K562 (cell line): ENCODE results near the gene JUNB. TPM values are rescaled to one million over a fixed set of nuclear protein-coding genes. Genes with fewer than 3 reads are reported as not detected.

Source experiments
- BCOR ChIP-seq: fragments of 450-650 bp; IDR thresholded peaks from 2 replicates; pipeline ENCODE4 v1.6.1; 2016
- CREB3L1 ChIP-seq: fragments of 450-650 bp; IDR thresholded peaks from 2 replicates; pipeline ENCODE4 v1.6.1; 2014; ENCODE audit warnings: low read depth, mild to moderate bottlenecking, moderate library complexity, borderline replicate concordance
- CTBP1 ChIP-seq: fragments of 450-650 bp; IDR thresholded peaks from 2 replicates; pipeline ENCODE4 v1.6.1; 2016; ENCODE audit warnings: borderline replicate concordance
- EP300 ChIP-seq: IDR thresholded peaks from 2 replicates; pipeline ENCODE4 v1.6.1; 2012; ENCODE audit warnings: low read length, improper control_type of control experiment
- GABPB2 ChIP-seq: fragments of 250-450 bp; sonication (Bioruptor Pico); conservative IDR thresholded peaks from 2 replicates; pipeline ENCODE4 v1.5.1; 2021; ENCODE audit warnings: mild to moderate bottlenecking
- GATA2 ChIP-seq: sonication (generic); formaldehyde crosslinking; IDR thresholded peaks from 2 replicates; pipeline ENCODE4 v1.4.0; 2020; ENCODE audit warnings: mild to moderate bottlenecking, missing genetic modification reagents
- GTF2E2 ChIP-seq: fragments of 200-800 bp; sonication (Bioruptor generic); IDR thresholded peaks from 2 replicates; pipeline ENCODE4 v1.6.1; 2016; ENCODE audit warnings: missing genetic modification characterization, missing compliant biosample characterization
- LCOR ChIP-seq: sonication (generic); formaldehyde crosslinking; IDR thresholded peaks from 2 replicates; pipeline ENCODE4 v1.8.0; 2022; ENCODE audit warnings: mild to moderate bottlenecking, missing genetic modification reagents
- MYNN ChIP-seq, 2 experiments: sonication (generic); formaldehyde crosslinking in 1 of 2; IDR thresholded peaks; 2 replicates each; pipeline versions ENCODE4 v1.5.0 to v1.6.1; 2016 to 2020; ENCODE audit warnings: antibody characterized with exemption in 1 of 2, missing genetic modification reagents in 1 of 2
- PHB2 ChIP-seq: fragments of 450-650 bp; IDR thresholded peaks from 2 replicates; pipeline ENCODE4 v1.6.1; 2017; ENCODE audit warnings: low read depth
- PHTF2 ChIP-seq: fragments of 250-450 bp; sonication (Bioruptor Pico); IDR thresholded peaks from 2 replicates; pipeline ENCODE4 v1.5.0; 2021; ENCODE audit warnings: mild to moderate bottlenecking
- POLR2B ChIP-seq: fragments of 450-650 bp; IDR thresholded peaks from 2 replicates; pipeline ENCODE4 v1.6.1; 2018; ENCODE audit warnings: low read depth; ENCODE audit not compliant: partially characterized antibody
- POLR2G ChIP-seq: fragments of 200-400 bp; formaldehyde crosslinking; IDR thresholded peaks from 2 replicates; pipeline ENCODE4 v1.6.1; 2017; ENCODE audit warnings: low read depth, mild to moderate bottlenecking, antibody characterized with exemption, low read length, moderate library complexity
- RAD21 ChIP-seq, 2 experiments: fragments of 250-450 bp in 1 of 2; fragments of 450-650 bp in 1 of 2; sonication (Bioruptor Pico) in 1 of 2; formaldehyde crosslinking in 1 of 2; IDR thresholded peaks in 1 of 2; conservative IDR thresholded peaks in 1 of 2; 2 replicates each; pipeline versions ENCODE4 v1.4.0 to v1.8.0; 2020 to 2022; ENCODE audit warnings: mild to moderate bottlenecking in 2 of 2, moderate library complexity in 1 of 2
- RFX7 ChIP-seq: fragments of 250-450 bp; sonication (Bioruptor Pico); IDR thresholded peaks from 2 replicates; pipeline ENCODE4 v1.5.1; 2021; ENCODE audit warnings: mild to moderate bottlenecking
- SIN3B ChIP-seq: fragments of 450-650 bp; IDR thresholded peaks from 2 replicates; pipeline ENCODE4 v1.6.1; 2017; ENCODE audit warnings: low read depth, mild to moderate bottlenecking, moderate library complexity
- VEZF1 ChIP-seq: fragments of 200-800 bp; sonication (Bioruptor generic); IDR thresholded peaks from 2 replicates; pipeline ENCODE4 v1.6.1; 2017; ENCODE audit warnings: missing genetic modification characterization, missing compliant biosample characterization
- XRCC5 ChIP-seq: fragments of 200-400 bp; formaldehyde crosslinking; IDR thresholded peaks from 2 replicates; pipeline ENCODE4 v1.6.1; 2017; ENCODE audit warnings: low read depth, mild to moderate bottlenecking, low read length
- ZNF316 ChIP-seq: fragments of 450-650 bp; IDR thresholded peaks from 2 replicates; pipeline ENCODE4 v1.6.1; 2016
- ZNF431 ChIP-seq: sonication (generic); formaldehyde crosslinking; IDR thresholded peaks from 2 replicates; pipeline ENCODE4 v1.8.0; 2022; ENCODE audit warnings: mild to moderate bottlenecking, missing genetic modification reagents
- polyA plus RNA-seq, 8 experiments: library from polyadenylated mRNA; depleted of rRNA in 4 of 8; stranded (reverse) in 5 of 8; unstranded in 3 of 8; fragments of >200 nt; fragmentation: Nextera tagmentation in 2 of 8; fragmentation: Illumina TruSeq in 1 of 8; extraction: Ambion mirVana in 2 of 8; extraction: Trizol in 1 of 8; gene quantifications; 2 replicates each; pipeline versions ENCODE4 v1.2.1 to v1.2.3, GENCODE V29; 2011 to 2014; ENCODE audit warnings: inconsistent platforms in 1 of 8, missing spikeins in 1 of 8
- total RNA-seq, 7 experiments: library from RNA; depleted of rRNA in 6 of 7; stranded (reverse); fragments of >200 nt in 6 of 7; fragmentation: Illumina TruSeq in 2 of 7; extraction: Trizol in 2 of 7; gene quantifications; 2 replicates each; pipeline versions ENCODE4 v1.2.1 to v1.2.3, GENCODE V29; 2011 to 2021; ENCODE audit warnings: low replicate concordance in 1 of 7
- TF ChIP-seq, protein P1 (sequence below): fragments of 450-650 bp; conservative IDR thresholded peaks from 2 replicates; pipeline ENCODE4 v1.6.1; 2016; ENCODE audit warnings: missing genetic modification characterization, low read depth, mild to moderate bottlenecking, control low read depth, missing compliant biosample characterization

The JUNB gene
- total and polyA plus RNA-seq, 9 of the 15 experiments (the other 6 are each of a cell fraction or from before 2014, with no cell fraction given): 0.23 to 88.1 (median 13.1) TPM

- TF ChIP-seq, protein P1, sequence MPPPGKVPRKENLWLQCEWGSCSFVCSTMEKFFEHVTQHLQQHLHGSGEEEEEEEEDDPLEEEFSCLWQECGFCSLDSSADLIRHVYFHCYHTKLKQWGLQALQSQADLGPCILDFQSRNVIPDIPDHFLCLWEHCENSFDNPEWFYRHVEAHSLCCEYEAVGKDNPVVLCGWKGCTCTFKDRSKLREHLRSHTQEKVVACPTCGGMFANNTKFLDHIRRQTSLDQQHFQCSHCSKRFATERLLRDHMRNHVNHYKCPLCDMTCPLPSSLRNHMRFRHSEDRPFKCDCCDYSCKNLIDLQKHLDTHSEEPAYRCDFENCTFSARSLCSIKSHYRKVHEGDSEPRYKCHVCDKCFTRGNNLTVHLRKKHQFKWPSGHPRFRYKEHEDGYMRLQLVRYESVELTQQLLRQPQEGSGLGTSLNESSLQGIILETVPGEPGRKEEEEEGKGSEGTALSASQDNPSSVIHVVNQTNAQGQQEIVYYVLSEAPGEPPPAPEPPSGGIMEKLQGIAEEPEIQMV: no peak
- TF ChIP-seq PHTF2 (CRISPR knock-in tag) (no peak), POLR2G (peak; percentile 29), CREB3L1 (0 out of 2 replicates have a peak, but pooled peaks have one; percentile 24), GTF2E2 (tag) (no peak), RFX7 (CRISPR knock-in tag) (no peak), PHB2 (no peak), SIN3B (peak; percentile 16; the same call in 1 of the 2 replicates), ZNF316 (no peak), ZNF431 (CRISPR knock-in tag) (no peak), GATA2 (CRISPR knock-in tag) (no peak), GABPB2 (CRISPR knock-in tag) (no peak), BCOR (peak; percentile 37; the same call in 1 of the 2 replicates), RAD21 (CRISPR knock-in tag; conservative IDR thresholded peaks at IDR 0.05 in 1 of 2, IDR thresholded peaks at IDR 0.05 in 1 of 2) (peak; percentile 95 to 98), VEZF1 (0 out of 2 replicates have a peak, but pooled peaks have one; percentile 47), POLR2B (peak; percentile 18), LCOR (CRISPR knock-in tag) (0 out of 2 replicates have a peak, but pooled peaks have one; percentile 42), CTBP1 (peak; percentile 39; the same call in 1 of the 2 replicates), XRCC5 (peak; percentile 86), EP300 (no peak), MYNN (IDR thresholded peaks at IDR 0.05) (0 out of 2 replicates have a peak, but pooled peaks have one; percentile 33), MYNN (CRISPR knock-in tag; IDR thresholded peaks at IDR 0.05) (no peak)
Observed at GRCh38 chr19:12796146-12797071, 5.1 kb downstream of the JUNB start (continued).
